ENCODE results near the gene PHF12.

Gene PHF12

DNA sequence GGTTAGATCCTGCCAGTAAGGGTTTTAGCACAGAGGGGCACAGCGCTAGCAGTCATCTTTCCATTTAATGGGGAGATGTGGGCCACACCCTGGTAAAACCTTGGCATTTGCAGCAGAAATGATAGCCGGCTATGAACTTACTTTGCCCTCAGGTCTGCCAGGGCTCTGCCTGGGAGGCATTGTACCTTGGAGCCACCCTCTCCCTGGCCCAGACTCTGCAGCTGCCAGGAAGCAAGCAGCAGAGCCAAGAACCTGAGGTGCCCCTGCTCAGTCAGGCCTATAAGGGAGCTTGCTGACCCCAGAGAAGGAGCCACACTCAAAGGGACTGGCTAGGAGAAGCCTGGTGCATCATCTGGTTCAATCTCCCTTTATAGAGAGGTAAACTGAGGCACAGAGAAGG, 23.7 kb upstream of the PHF12 start:
- DNase-seq (ENCODE audit: low read depth), result no peak

DNA sequence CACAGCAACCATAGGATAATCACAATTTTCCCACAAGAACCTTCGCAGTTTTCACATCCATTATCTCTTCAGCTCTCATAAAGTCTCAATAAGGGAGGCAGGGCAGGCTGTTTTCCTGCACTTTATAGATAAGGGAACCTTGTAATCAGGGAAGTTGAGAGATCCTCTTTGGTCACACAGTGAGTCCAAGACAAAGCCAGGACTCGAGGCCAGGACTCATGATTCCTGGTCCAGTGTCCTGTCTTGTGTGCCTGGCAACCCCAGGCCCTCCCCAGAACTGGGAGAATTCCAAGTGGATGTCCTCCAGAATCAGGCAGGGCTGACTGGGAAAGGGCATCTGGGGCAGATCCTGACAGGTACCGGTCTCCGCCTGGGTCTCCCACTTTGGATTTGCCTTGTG, 23.1 kb upstream of the PHF12 start:
- no peak for DNase-seq (ENCODE audit: low read depth)

DNA sequence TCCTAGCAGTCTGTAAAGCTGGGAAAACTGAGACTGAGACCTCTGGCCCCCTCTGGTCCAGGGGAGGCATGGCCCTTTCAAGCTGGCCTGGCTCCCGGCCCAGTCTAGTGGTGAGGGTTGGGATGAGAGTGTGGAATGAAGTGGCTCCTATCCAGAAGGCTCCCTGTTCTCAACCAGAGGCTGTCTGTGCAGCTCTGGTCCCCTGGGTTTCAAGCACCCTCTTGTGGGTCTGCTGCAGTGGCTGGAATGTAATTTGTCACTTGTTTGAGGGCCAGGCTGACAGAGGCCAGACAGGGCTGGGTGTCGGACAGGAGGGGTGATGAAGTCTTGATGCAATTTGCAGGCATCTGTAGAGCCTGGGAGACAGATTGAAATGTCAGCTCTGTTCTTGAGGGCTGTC, 22.1 kb upstream of the PHF12 start:
- DNase-seq (ENCODE audit: low read depth), result no peak

DNA sequence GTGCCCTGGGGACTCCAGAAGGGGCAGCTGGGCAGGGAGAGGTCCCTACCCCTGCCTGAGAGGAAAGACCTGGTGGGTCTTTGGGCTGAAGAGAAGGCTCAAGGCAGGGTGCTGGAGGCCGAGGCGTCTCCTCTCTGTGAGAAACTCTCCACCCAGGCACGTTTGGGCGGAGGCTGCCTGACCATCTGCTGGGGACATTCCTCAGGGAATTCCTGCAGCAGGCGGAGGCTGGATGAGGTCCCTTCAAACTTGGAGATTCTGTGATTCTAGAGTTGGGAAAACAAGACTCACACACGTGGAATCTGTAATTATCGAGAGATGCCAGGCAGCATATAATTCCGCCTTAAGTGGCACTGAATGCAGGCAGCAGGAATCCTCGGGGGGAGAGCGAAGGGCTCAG, 21.1 kb upstream of the PHF12 start:
- no peak for DNase-seq (ENCODE audit: low read depth)

DNA sequence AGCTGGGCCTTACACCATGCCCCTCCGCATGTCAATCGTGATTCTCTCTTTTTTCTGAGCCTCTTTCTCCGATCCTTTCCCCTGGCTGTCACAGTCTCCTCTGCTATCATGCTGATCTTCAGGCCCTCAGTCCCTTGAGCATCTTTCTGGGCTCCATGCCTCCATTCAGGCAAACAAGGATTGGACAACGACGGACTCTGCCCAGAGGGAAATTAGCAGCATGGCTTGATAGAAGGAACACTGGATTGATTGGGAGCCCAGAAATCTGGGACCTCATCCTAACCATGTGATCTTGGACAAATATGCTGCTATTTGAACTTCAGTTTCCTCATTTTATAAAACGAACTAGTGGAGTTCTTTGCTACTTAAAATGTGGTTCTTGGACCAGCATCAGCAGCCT, 19.6 kb upstream of the PHF12 start:
- no peak for DNase-seq (ENCODE audit: low read depth)

DNA sequence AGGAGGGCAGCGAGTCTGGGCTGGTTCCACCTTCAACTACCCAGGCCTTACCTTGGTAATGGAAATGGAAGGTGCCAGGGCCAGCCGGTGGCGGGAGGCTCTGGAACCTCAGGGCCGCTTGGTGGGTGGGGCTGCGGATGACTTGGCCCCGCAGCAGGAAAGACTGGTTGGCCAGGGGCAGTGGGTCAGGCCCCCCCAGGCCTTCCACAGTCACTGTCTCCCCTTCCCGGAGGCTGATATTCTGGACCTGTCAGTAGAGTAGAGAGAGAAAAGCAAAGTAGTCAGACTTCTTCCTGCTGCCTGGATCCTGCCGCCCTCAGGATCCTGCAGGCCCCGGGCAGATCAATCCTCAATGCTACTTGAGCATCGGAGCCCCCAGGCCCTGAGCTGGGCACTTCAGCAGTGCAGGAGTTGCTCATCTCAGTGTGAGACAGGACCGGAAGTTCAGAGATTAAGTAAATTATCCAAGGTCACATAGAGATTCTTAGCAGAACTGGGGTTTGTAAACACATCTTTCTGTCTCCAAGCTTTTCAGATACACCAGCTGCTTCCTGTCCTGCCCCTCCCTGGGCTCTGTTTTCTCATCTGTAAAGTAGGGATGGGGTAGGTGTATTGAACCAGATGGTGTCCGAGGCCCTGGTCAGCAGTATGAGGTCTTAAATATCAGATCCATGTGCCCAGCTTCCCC, 18.5 kb upstream of the PHF12 start:
- no peak for DNase-seq (ENCODE audit: low read depth)

DNA sequence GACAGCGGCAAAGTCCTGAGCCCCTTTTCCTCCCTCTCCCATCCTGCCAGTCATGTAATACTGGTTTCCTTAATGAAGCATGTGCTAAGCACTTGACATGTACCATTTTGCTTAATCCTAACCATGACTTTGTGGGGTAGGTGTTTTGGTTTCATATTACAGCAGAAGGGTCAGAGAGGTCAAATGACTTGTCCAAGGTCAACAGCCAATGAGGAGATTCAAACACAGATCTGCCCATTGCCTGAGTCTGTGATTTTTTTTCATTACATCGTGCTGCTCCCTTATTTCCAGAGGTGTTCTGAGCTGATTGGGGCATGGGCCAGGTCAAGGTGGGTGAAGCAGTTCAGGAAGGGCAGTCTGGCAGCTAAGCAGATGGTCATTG, 17.6 kb upstream of the PHF12 start:
- no peak for DNase-seq (ENCODE audit: low read depth)

DNA sequence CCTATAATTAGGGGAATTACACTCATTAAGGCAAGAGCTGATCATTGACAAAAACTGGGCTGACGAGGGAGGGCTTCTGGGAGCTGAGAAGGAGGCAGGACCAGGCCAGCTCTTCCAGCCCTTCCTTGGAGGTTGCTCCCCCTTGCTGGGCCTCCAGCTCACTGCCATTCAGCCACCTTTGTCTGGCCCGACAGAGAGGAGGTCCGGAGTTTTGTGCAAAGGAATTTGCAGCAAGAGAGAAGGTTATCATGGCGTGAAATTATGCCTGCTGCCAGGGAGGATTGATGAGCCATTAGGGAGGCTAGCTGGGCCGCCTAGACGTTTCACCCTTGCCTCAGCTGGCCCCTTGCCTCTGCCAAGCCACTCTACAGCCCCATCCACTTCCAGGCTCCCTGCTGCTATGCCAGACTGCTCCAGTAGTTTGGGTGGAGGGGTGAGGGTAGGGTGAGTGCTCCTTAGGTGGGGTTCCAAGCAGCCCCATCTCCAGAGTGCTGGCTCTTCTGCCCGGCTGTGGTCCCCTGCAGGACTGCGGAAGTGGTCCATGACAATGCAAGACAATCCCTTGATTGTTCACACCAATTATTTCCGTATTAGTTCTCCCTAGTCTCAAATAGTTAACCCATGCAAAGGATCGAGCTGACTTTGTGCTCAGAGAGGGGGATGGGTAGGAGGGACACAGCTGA, 17.1 kb upstream of the PHF12 start:
- DNase-seq (ENCODE audit: low read depth), result no peak

DNA sequence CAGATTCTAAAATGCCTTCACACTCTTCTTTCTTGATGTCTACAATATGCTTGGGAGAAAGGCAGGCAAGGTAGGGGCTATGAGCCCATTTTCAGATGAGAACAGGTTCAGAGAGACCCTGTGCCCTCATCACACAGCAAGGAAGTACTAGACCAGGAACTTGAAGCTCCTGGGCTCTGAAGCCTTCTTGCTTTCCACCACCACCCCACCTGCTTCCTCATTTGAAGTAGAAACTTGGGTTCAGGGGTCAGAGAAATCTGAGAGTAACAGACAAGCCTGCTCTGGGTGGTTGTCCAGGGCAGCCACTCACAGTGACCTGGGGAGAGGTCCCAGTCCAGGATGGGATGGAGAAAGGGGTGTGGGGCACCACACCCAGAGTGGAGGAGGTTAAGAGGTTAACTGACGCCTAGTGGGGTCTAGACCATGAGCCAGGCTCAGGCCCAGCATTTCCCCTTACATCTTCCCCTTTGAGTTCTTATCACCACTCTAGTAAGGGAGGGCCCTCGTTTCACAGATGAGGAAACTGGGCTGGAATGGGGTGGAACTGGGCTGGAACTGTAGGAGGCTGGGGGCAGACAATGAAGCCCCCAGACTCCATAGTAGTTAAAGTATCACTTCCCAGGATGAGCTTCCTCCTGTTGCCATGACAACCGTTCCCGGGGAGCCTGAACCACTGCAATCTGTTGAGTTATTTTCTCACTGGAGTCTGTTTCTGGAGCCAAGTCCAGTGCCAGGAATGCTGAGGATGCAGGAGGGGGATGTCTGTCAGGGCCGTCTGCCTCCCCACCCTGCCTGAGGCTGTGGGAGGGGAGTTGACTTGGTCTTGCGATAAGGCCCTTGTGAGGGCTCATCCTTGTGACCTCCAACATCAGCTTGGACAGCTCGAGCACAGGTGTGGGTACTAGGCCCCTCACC, 16.2 kb upstream of the PHF12 start:
- DNase-seq (ENCODE audit: low read depth), result no peak

DNA sequence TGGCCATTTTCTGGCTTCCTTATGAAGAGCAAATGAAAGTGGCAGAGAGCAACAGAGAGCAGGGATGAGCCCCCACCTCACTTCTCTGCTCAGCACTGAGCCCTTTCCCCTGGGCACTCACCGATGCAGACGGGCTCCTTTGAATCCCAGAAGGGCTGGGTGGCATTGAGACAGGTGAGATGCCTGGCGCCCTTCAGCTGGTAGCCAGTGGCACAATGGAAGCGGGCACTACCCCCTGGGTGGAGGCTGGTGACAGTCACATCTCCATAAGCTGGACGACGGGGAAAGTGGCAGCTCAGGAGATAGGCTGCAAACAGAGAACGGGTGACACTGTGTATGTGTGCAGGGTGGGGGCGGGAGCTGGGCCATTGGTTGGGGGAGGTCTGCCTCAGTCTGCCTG, 12.5 kb upstream of the PHF12 start:
- no peak for DNase-seq (ENCODE audit: low read depth)

DNA sequence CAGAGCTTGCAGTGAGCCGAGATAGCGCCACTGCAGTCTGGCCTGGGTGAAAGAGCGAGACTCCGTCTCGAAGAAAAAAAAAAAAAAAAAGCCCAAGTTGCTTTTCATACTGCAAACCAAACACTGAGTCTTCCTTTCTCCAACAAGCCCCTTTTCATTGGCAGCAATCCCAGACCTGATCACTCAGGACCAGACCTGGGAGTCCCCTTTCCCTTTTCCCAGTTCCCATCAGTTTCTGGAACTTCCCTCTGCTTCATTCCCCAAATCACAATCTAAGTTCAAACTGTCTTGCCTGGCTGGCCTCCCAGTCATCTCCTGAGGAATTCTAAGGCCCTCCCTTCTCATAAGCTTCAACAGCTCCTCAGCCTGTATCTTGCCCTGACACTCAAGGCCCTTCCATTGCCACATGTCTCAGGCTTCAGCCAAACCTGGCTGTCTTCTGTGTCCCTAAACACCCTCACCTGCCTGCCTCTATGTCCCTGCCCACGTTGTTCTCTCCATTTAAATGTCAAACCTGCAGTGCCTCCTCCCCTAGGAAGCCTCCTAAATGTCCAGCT, 11.8 kb upstream of the PHF12 start:
- no peak for DNase-seq (ENCODE audit: low read depth)

DNA sequence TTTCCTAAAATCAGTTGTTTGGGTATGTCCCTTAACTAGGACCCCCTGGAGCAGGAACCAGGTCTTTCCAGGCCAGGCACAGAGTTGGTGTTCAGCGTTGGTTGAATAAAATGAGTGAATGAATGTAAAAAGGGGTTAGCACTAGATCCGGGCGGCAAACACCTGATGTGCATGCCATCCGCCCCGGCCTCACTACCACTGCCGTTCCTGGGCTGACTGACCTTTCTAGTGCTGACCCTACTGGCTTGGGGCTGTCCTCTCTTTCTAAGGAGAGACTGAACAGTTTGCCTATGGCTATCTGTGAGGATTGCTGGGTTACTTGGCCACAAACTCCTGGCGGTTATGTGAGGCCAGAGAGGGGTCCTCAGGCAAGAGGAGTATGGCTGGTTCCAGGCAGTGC, 10.1 kb upstream of the PHF12 start:
- DNase-seq (ENCODE audit: low read depth), result no peak

DNA sequence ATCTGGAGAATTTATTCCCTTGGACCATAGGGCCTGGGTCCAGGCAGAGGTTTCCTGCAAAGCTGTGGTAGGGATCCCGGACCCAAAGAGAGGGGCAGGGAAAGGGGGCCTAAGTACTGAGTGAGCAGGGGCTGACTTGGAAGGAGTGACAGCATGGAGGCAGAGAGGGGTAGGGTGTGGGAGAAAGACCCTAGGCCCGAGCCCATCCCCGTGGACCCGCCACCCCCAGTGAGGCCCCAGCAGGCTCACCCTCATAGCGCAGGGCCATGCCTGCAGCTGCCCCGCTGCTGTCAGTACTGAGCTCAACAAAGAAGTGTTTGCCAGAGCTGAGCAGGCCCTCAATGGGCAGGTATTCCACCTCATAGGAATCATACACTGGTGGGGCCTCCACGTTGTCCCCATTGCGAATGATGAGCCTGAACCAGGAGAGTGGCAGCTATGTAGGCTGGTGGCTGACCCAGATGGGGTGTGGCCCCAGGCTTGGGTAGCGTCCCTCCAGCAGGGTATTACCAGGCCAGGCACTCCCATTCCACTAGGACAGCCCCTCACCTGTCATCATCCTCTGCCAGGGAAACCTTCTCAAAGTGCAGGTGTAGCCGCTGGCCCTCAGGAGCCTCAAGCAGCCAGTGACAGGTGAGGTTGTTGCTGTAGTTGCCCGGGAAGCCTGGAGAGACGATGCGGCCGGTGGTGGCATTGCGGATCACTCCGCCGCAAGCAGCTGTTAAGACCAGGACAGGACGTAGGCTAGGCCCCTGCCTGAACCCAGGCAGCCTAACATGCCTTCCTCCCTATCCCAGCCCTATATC, 9.1 kb upstream of the PHF12 start:
- DNase-seq (ENCODE audit: low read depth), result no peak

DNA sequence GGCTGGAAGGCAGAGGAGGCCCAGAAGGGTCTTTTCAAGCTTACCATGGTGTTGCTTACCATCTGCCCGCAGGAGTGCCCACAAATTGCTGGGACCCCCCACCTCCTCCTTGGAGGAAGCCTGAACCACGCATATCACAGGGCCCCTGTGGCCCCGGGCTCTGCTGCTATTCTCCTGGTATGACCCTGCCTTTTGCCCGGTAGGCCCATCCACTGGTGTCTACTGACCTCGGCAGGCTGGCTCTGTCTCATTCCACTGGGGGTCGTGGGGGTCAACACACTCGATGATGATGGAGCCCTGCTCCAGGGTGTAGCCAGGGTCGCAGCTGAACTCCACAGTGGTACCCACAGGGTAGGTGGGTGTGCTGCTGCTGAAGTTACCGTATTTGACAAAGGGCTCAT, 8.2 kb upstream of the PHF12 start:
- no peak for DNase-seq (ENCODE audit: low read depth)

DNA sequence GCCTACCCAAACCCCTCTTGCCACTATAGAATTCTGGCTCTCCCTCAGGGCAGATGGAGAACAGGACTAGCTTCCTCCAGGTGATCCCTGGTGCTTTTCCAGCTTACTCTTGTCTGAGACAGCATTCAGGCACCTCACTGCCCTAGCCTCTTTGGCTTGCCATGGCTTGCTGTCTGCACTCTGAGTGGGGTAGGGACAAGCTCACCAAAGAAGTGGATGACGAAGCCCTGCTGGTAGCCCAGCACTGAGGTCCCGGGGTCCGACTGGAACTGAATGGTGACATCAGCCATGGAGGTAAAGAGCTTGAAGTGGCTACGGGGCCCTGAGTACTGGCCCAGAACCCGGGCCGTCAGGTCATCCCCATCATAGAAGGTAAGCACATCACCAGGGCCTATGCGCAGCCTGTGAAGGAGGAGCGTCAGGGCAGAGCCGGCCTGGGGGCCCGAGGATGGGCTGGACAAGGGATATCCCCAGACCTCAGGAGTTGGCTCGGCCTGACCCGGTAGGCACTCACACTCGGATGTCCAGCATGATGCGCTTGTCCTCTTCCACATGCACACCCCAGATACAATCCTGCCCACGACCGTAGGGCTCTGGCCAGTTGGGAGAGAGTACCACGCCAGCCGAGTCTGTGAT, 7.6 kb upstream of the PHF12 start:
- no peak for DNase-seq (ENCODE audit: low read depth)

DNA sequence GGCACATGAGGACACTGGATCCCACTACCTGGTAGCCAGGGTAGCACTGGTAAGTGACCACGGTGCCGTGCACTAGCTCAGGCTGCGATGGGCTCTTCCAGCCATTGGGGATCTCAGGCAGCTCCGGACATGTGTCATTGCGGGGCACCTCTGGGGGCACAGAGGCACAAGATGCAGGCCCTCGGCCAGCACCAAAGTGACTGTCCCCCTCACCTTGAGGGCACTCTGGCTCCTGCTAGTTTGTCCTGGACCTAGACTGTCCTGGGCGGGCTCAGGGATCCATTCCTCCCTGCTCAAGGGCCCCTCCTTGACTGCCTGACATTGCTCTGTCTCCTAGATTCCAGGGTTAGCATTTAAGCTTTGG, 6.7 kb upstream of the PHF12 start:
- DNase-seq (ENCODE audit: low read depth), result no peak

DNA sequence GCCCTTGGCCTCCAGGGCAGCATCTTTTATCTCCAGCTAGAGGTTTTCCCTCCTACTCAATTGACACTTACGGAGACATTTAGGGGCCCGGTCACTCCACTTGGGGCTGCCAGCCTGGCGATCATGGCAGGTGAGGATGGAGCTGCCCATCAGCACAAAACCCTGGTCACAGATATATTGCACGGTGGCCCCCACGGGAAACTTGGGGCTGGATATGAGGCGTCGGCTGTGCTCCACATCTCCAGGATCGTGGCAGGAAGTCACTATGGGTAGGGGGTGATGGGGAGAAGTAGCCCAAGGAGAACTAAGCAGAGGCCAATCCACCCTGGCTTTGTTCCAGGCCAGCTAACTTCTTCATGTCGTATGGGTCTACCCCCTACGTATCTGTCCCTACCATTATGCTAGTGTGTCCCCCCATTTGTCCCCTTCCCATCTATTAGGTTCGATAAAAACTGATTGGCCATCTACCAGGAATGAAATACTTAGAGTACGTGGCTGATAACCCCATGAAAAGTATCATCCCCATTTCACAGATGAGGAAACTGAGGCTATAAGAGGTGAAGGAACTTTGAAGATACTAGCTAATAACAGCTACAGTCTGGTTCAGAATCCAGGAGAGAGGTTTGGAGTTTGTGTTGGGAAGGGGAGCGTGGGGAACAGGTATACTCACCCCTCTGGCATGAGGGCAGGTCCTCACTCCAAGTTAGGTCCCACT, 6.1 kb upstream of the PHF12 start:
- DNase-seq (ENCODE audit: low read depth), result no peak

DNA sequence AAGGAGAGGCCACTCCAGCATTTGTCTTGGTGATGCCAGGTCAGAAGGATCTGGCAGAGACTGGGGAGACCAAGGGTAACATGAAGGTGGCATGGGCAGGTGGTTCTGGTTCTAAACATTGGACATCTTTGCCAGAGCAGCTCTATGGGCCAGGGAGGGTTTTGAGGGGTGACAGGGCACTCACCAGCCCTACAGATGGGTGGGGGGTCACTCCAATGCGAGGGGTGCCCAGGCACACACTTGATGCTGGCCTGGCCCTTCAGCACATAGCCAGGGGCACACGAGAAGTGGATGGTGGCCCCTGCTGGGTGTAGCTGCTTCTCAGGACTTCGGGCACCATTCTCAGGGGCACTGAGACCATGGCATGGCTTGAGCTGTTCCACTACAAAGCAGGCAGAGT, 5.5 kb upstream of the PHF12 start:
- no peak for DNase-seq (ENCODE audit: low read depth)

DNA sequence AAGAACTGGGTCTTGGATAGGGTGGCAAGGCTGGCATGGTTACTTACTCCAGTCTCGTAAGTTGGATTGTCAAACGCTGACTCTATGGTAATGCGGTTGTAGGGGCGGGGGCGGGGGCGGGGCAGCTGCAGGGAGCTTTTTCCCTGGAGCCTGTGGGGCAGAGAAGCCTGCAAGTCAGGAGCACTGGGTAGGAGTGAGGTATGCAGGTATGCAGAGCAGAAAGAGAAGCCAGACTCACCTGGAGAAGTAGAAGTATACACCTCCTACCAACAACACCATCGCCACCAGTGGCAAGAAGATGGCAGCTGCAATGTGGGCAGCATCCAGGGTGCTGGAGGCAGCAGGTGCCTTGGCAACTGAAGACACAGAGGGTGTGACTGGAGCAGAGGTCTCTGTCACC, 4.8 kb upstream of the PHF12 start:
- DNase-seq (ENCODE audit: low read depth), result no peak

DNA sequence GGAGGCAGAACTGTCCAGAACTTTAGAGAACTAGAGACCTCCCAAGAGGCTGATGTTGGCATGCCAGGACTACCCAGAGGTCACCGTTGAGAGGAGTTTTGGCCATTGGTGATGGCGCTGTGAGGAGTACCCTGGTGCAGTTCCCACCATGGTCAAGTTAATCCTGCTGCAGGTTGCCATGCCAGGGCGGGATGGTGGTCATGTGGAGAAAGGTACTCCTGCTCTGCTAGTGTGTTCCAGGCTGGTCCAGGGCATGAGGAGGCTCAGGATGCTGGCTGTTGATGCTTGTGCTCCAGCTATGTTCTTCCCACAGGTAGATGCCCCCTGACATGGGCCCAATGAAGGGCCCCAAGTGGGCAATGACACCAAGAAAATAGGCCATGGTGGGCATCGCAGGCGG, 4.1 kb upstream of the PHF12 start:
- no peak for DNase-seq (ENCODE audit: low read depth)

DNA sequence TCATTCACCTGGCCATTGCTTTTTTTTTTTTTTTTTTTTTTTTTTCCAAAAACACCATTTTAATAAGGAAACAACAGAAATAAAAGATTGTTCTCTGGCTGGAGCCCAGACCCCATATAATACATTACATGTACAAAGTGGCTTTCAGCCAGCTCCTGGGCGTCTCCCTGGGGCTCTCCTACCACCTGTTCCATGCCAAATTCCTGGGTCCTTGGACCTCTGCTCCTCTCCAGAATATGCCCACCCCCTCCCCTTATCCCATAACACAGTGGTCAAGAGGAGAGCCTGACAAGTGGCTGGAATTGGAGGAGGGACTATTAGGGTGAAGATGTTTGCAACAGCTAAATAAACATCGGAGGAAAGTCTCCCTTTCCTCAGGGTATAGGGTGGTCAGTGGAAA, 3.6 kb upstream of the PHF12 start:
- DNase-seq (ENCODE audit: low read depth), result no peak
